ENCODE results near the gene C1QTNF3.
A peak's percentile ranks its signal among the peaks of the same experiment; 100 is the strongest.

C1QTNF3 gene

DNA sequence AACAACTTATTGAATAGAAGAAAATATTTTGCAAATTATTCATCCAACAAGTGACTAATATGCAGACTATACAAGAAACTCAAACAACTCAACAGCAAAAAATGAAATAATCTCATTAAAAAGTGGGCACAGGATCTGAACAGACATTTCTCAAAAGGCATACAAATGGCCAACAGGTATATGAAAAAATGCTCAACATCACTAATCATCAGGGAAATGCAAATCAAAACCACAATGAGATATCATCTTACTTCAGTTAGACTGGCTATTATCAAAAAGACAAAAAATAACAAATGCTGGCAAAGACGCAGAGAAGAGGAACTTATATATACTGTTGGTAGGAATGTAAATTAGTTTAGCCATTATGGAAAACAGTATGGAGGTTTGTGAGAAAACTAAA is 33.4 kb downstream of the C1QTNF3 start:
- no peak for DNase-seq (ENCODE audit: low read depth)
- TF ChIP-seq, protein P1, sequence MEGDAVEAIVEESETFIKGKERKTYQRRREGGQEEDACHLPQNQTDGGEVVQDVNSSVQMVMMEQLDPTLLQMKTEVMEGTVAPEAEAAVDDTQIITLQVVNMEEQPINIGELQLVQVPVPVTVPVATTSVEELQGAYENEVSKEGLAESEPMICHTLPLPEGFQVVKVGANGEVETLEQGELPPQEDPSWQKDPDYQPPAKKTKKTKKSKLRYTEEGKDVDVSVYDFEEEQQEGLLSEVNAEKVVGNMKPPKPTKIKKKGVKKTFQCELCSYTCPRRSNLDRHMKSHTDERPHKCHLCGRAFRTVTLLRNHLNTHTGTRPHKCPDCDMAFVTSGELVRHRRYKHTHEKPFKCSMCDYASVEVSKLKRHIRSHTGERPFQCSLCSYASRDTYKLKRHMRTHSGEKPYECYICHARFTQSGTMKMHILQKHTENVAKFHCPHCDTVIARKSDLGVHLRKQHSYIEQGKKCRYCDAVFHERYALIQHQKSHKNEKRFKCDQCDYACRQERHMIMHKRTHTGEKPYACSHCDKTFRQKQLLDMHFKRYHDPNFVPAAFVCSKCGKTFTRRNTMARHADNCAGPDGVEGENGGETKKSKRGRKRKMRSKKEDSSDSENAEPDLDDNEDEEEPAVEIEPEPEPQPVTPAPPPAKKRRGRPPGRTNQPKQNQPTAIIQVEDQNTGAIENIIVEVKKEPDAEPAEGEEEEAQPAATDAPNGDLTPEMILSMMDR (conservative IDR thresholded peaks at IDR 0.05; ENCODE audit: low read length), result no peak
- H3K4me3 ChIP-seq (ENCODE audit: low read length), result no peak overlapping the region

DNA sequence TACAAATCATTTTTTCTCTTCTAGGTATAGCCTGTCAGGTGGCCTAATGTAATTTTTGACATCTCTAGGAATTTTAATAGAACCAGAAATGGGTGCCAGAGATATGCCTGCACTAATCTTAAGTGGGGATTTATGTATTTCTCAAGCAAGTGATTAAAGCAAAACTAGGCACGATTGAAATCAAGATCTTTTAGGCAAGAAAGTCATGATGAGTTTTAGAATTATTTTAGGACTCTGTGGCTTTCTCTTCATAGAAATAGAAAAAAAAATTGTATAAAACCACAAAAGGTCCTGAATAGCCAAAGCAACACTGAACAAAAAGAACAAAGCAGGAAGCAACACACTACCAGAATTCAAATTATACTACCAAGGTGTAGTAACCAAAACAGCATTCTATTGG is 34.2 kb downstream of the C1QTNF3 start:
- peak overlapping the region; percentile 82 for H3K4me3 ChIP-seq (ENCODE audit: low read length)
- TF ChIP-seq, protein P1 (conservative IDR thresholded peaks at IDR 0.05; ENCODE audit: low read length), result no peak
- DNase-seq (ENCODE audit: low read depth), result no peak

DNA sequence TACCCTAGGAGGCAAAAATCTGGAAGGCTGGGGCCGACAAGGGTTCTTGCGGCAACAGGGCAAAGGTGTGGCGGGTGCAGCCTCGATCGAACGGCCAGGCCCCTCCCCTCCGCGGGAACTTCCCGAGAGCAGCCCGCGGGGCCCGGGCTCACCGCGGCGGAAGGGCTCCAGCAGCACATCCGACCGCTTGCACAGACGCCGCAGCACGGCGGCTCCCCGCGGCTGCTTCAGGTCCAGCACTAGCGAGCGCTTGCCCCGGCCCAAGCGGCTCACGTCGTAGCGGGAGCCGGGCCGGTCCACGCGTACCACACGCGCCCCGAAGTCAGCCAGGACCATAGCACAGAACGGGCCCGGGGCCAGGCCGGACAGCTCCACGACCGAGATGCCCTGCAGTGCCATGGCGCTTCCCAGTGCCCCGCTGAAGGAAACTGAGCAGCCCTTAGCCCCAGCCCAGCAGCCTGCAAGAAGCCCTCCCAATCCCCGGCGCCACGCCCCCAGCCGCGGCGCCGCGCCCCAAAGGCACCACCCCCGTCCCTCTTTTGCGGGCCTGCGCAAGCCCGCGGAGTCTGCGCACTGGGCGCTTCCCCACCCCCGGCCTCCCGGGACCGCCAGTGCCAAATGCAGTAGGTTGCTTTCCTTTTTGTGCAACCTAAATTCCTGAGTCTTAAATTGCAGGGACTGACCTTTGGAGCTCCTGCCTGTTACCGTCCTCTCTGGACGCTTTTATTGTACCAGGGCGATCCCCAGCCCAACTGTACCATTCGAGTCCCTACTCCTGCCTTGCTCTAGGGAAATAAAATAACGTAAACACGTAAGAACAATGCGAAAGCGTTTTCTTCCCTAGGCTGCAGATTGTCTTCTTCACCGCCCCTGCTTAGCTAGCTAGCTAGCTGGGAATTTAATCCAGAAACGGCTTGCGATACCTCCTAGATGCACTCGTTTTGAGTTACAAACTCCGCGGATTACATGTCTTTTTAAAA is 35.1 kb downstream of the C1QTNF3 start, which contains the start of gene AMACR:
Gene AMACR (minus strand): TSS at position 430 of the 980 bp plus-strand sequence. CDS start 31 bp downstream, at position 399.
- DNase-seq (ENCODE audit: low read depth), result peak; percentile 94
- peak within 1 kb of the TSS; percentile 82 for H3K4me3 ChIP-seq (ENCODE audit: low read length)
- TF ChIP-seq, protein P1 (conservative IDR thresholded peaks at IDR 0.05; ENCODE audit: low read length), result 0 out of 2 replicates have a peak, but pooled peaks have one; percentile 8

DNA sequence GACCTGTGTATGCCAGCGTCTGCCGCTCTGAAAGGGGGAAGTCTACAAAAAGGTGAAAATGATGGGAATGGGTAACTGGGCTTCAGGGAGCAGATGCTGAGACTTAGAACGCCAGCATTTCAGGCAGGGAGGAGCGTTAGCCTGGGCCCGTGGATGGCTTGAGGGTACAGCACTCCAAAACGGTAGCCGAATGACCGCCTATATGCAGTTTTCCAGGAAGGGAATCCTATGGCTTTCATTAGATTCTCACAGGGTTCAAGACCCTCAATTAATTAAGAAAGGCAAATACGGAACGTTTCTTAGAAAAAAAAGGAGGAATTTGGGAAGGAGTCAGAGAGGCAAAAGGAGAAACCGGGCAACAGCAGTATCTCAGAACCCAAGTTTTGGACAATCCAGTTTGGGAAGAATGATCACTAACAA is 35.8 kb downstream of the C1QTNF3 start:
- DNase-seq (ENCODE audit: low read depth), result no peak
- H3K4me3 ChIP-seq (ENCODE audit: low read length), result peak overlapping the region; percentile 82
- TF ChIP-seq, protein P1 (conservative IDR thresholded peaks at IDR 0.05; ENCODE audit: low read length), result no peak

DNA sequence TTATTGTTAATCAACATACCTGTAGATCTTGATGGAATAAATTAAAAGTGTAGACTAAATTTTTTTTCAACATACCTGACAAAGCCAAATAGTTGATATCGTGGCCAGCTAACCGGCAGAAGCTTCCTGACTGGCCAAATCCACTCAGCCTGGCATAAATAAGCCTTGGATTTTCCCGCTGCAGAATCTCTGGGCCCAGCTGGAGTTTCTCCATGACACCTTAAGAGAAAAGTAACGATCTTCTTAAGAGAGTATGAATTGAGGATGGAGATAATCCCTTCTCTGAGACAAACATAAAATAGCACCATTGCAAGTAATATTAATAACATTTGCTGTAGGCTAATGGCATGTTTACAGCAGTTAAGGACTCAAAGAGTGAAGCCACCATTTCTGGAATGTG is 37.3 kb downstream of the C1QTNF3 start:
- DNase-seq (ENCODE audit: low read depth), result no peak
- no peak overlapping the region for H3K4me3 ChIP-seq (ENCODE audit: low read length)
- TF ChIP-seq, protein P1 (conservative IDR thresholded peaks at IDR 0.05; ENCODE audit: low read length), result no peak

DNA sequence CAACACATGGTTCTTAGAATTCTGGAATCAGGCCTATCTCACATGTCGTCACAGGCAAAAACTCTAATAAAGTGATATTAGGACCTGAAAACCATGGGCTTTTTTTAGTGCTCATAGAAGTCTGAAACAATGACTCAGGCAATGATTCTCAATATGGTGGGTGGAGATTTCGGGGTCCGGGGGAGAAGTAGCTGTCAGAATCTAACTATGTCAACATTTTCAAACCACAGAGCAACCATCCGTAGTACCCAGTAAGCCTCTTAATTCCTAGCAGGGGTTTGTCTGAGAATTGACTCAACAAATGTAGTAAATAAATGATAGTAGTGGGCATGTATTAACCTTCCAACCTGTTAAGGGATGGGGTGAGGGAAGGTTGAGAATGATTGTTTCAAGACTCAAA is 37.8 kb downstream of the C1QTNF3 start:
- TF ChIP-seq, protein P1 (conservative IDR thresholded peaks at IDR 0.05; ENCODE audit: low read length), result no peak
- H3K4me3 ChIP-seq (ENCODE audit: low read length), result no peak overlapping the region
- DNase-seq (ENCODE audit: low read depth), result no peak

DNA sequence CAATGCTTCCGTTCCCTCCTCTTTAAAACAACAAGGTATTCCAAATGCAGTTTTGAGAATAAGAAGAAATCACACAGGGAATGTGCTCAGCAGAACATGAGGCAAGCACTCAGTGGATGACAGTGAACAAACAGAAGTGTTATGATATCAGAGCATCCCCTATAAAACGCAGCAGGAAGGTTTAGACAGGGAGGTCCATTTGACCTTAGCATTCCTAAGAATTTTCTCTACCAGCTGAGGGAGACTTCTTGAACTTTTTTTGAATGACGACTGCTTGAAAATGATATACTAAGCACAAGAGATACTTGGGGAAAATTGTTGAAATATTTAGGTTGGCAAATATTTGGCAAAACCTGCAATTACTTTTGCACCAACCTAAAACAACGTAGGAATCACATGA is 39.1 kb downstream of the C1QTNF3 start:
- TF ChIP-seq, protein P1 (conservative IDR thresholded peaks at IDR 0.05; ENCODE audit: low read length), result no peak
- H3K4me3 ChIP-seq (ENCODE audit: low read length), result no peak overlapping the region
- no peak for DNase-seq (ENCODE audit: low read depth)

Measured in AG10803 (cell line).